ENCODE measurements around the gene KCNC1.

The KCNC1 gene

DNA sequence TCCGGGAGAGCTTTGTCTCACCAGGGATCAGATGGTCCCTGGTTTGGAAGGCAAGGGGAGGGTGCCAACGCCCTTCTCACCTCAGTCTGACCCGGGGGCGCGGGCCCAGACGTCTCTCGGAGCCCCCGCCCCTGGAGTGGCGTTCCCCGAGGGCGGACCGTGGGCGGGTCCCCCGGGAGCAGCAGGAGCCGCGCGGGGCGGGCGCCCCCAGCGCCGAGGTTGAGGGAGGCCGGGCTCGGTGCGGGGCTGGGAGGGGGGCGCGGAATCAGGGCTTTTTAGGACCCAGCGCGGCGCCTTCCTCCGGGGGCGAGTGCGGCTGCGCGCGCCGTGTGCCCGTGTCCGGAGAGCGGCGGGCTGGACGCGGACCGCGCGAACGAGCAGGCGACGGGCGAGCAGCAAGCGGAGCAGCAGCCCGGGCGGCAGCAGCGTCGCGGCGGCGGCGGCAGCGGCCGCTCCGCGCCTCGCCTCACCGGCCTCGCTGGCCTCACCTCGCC is at the start of gene KCNC1:
TSS of gene KCNC1 (plus strand) at position 364 of the 494 bp plus-strand sequence. CDS start 1,222 bp downstream, outside the sequence.
- TF ChIP-seq, protein P1, sequence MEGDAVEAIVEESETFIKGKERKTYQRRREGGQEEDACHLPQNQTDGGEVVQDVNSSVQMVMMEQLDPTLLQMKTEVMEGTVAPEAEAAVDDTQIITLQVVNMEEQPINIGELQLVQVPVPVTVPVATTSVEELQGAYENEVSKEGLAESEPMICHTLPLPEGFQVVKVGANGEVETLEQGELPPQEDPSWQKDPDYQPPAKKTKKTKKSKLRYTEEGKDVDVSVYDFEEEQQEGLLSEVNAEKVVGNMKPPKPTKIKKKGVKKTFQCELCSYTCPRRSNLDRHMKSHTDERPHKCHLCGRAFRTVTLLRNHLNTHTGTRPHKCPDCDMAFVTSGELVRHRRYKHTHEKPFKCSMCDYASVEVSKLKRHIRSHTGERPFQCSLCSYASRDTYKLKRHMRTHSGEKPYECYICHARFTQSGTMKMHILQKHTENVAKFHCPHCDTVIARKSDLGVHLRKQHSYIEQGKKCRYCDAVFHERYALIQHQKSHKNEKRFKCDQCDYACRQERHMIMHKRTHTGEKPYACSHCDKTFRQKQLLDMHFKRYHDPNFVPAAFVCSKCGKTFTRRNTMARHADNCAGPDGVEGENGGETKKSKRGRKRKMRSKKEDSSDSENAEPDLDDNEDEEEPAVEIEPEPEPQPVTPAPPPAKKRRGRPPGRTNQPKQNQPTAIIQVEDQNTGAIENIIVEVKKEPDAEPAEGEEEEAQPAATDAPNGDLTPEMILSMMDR (IDR thresholded peaks at IDR 0.05; ENCODE audit: low read length, missing control alignments) = no peak
- peak; percentile 33 for DNase-seq (ENCODE audit: low read depth)
- H3K4me3 ChIP-seq (replicated peaks; ENCODE audit: low read depth, low read length) = peak within 1 kb of the TSS; percentile 25

DNA sequence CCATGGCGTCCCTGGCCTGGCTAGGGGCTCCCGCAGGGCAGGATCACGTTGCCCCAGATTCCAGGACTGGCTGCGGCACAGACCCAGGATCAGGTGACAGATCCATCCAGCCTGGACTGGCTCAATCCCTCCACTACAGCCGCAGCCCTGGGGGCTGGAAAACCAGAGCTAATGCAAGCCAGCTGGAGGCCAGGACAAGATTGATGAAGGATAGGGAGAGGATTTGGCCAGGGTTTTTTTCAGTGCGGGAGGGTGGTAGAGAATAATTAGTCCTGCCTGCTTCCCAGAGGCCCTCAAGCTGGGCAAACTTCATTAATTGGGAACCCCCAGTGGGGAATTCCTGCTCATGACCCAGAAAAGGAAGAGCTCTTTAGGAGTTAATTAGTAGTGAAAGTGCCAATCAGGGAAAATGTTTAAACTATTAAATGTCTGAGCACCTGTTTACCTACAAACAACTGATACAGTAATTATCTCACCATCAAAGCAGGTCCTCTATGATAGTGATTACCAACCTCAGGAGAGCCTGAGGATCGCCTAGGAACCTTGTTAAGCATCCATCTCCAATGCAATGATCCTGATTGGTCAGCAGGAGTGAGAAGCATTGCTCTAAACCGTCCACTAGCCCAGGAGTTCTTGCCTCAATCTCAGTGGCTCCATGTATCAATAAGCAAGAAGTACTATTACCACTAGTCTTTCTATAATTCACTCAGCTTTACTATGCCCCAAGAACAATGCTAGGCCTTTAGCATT is 48.2 kb upstream of the KCNC1 start:
- TF ChIP-seq, protein P1 (IDR thresholded peaks at IDR 0.05; ENCODE audit: low read length, missing control alignments) = no peak
- H3K4me3 ChIP-seq (replicated peaks; ENCODE audit: low read depth, low read length) = no peak overlapping the region
- no peak for DNase-seq (ENCODE audit: low read depth)

DNA sequence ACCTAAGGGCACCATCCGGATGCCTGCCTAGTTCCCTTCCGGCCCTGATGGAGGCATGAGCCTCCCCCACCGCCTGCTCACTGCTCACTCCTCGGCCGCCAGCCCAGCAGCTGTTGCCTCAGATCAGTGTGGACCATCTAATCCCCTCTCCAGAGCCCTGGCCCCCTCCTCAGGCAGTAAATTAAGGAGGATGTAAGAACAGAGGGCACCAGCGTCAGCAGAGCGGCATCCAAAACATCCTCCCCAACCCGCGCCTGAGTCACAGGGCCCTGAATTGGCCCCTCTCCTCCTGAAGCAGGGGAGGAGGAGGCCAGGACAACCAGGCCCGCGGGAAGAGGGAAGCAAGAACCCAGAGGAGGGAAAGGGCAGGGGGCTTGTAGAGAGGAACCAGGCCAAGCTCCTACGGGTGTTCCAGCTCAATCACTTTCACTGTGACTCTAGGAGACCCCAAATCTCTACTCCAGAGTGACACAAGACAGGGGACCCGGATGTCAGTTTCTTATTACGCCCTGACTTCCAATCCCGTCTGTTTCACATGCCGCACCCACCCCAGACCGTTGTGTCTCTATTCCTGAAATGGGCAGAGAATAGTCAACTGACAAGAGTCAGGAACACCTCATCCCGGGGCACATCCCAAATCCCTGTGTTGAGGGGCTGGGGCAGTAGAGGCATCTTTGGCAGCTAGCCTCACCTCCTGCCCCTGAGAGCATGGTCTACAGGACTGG is 46.5 kb upstream of the KCNC1 start:
- no peak for DNase-seq (ENCODE audit: low read depth)
- TF ChIP-seq, protein P1 (IDR thresholded peaks at IDR 0.05; ENCODE audit: low read length, missing control alignments) = no peak
- H3K4me3 ChIP-seq (replicated peaks; ENCODE audit: low read depth, low read length) = no peak overlapping the region

DNA sequence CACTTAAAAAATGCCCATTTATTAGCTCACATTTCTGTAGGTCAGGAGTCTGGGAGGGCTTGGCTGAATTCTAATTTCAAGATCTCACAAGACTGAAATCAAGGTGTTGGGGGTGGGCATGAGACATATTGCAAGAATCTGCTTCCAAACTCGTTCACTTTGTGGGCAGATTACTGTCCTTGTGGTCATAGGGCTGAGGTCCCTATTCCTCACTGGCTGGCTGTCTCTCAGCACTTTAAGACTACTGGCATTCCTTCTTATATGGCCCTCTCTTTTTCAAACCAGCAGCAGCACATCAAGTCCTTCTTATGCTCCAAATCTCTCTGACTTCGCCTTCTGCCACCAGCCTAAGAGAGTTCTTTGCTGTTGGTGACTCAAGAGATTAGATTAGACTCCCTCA is 43.0 kb upstream of the KCNC1 start:
- TF ChIP-seq, protein P1 (IDR thresholded peaks at IDR 0.05; ENCODE audit: low read length, missing control alignments) = no peak
- DNase-seq (ENCODE audit: low read depth) = no peak
- H3K4me3 ChIP-seq (replicated peaks; ENCODE audit: low read depth, low read length) = no peak overlapping the region

DNA sequence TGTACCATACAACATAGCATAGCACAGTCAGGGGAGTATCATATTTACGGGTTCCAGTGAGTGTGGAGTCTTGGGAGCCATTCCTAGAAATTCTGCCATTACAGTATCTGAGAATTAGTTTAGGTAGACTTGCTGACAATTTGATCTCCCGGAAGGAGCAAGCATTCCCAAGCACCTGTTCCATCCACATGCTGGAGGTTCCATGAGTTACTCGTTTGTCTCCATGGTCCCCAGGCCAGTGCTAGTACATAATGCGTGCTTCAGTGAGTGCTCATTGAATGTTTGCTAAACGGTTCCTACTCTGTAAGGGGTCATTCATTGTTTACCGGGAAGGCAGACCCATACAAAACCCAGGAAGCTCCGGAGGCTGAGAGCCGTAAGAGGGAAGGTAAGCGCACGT is 42.6 kb upstream of the KCNC1 start:
- TF ChIP-seq, protein P1 (IDR thresholded peaks at IDR 0.05; ENCODE audit: low read length, missing control alignments) = no peak
- DNase-seq (ENCODE audit: low read depth) = no peak
- no peak overlapping the region for H3K4me3 ChIP-seq (replicated peaks; ENCODE audit: low read depth, low read length)

DNA sequence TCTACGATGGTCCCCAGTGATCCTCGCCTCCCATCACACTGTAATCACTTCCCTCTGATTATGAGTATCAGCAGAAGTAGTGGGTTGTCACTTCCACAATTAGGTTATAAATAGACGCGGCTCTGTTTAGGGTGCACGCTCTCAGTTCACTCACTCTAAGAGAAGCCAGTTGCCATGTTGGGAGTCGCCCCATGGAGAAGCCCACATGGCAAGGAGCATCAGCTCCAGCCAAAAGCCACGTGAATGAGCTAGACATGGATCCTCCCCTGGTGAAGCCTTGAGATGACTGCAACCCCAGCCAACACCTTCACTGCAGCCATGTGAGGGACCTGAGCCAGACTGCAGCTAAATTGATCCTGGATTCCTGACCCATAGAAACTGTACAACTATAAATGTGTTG is 41.6 kb upstream of the KCNC1 start:
- TF ChIP-seq, protein P1 (IDR thresholded peaks at IDR 0.05; ENCODE audit: low read length, missing control alignments) = no peak
- DNase-seq (ENCODE audit: low read depth) = no peak
- no peak overlapping the region for H3K4me3 ChIP-seq (replicated peaks; ENCODE audit: low read depth, low read length)
